Measurements from ENCODE around the gene IDH3B. TPM values are rescaled to one million over a fixed set of nuclear protein-coding genes. Genes with fewer than 3 reads are reported as not detected.

Gene IDH3B
- total RNA-seq, 8 experiments from 2014 or later: 53.1 to 119 (median 74.9) TPM

GRCh38 chr20:2652724-2653555, 11.1 kb downstream of the IDH3B start:
- Histone ChIP-seq H3K4me3 (peak overlapping the region; percentile 57 to 93 (median 82)), H3K4me1 (replicated peaks in 1 of 2) (peaks cover 8 to 12% of the 10 kb centered on the region in 2 donors), H3K27ac (peak overlapping the region; percentile 67 to 83)
- peak; percentile 21 to 74 (median 64) for ATAC-seq (replicated peaks in 6 of 8)
- 0 to 14% (median 0%) methylated on average over 2 to 6 of the region's 56 CpGs; no CpG with 5 or more reads in 3 of the 10 experiments for WGBS, 10 experiments
- in situ Hi-C loops (cut with MboI; ENCODE audit: low pct_unique_long_range_greater_than_20kb in 2 of 9, low sequenced_read_pairs in 9 of 9, unreplicated experiment in 9 of 9): no loop called here

DNA sequence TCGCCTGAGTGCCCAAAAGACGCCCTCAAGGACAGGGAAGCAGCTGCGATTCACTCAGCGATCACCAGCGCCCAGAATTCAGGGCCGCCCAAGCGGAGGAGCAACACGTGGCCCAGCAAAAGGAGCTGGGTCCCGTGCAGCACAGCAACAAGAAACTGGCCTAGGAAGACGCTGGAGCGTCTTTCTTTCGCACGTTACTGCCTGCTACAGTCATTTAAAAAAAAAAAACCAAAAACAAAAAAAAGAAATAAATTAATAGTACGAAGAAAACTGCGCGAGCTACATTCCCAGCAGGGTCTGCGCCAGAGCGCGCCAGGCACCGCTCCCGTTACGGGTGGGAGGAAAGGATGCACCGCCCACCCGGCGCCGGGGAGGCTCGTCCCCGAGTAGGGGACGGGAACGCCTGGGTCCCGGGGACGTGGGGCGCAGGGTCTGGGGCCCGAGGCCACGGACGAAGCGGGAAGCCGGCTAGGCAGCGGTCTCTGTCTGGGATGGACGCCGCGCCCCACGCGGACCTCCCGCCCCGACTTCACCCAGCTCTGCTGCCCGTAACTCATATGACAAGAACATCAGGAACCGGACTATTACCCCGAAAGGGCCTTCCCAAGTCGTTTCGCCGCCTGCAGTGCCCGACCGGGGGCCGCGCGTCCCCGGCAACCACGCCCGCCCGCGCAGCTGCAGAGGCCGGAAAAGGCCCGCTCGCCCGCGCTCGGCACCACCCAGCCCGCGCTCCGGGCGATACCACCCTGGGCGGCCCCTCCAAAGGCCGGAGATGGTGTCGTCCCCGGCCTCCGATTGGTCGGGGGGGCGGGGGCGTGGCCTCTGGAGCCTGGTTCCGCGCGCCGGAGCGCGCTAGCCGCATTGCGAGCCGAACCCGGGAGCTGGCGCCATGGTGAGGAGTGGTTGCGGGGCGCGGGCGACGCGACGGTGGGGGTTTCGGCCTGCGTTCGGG, 12.0 kb downstream of the IDH3B start, which contains the start of gene NOP56:
TSS of gene NOP56 (plus strand) at position 861 of the 952 bp plus-strand sequence. CDS start at position 890, 29 bp downstream.
- Histone ChIP-seq H3K4me1 (replicated peaks in 1 of 2) (peaks cover 8 to 12% of the 10 kb centered on the region in 2 donors), H3K4me3 (peak within 1 kb of the TSS; percentile 57 to 93 (median 82)), H3K27ac (peak within 1 kb of the TSS; percentile 67 to 87)
- WGBS, 10 experiments: 0 to 4% (median 0%) methylated on average over 3 to 29 of the region's 101 CpGs; no CpG with 5 or more reads in 1 of the 10 experiments
- in situ Hi-C loops (cut with MboI; ENCODE audit: low pct_unique_long_range_greater_than_20kb in 2 of 9, low sequenced_read_pairs in 9 of 9, unreplicated experiment in 9 of 9): no loop called here
- peak; percentile 82 to 94 (median 90) for ATAC-seq (replicated peaks in 6 of 8)

DNA sequence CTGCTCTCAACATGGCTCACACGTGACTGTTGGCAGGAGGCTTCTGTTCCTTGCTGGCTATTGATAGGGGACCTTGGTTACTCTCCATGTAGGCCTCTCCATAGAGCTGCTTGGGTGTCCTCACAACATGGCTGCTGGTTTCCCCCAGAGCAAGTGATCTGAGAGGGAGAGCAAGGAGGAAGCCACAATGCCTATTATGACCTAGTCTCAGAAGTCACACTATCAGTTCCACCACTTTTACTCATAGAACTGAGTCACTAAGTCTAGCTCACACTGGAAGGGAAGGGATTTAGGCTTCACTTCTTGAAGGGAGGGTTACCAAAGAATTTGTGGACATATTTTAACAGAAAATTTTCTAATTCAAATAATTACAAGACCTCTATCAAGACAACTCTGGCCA, 20.3 kb downstream of the IDH3B start:
- Histone ChIP-seq H3K4me3 (no peak overlapping the region), H3K27ac (no peak overlapping the region), H3K4me1 (replicated peaks in 1 of 2) (no peaks in the 10 kb centered on the region)
- in situ Hi-C loops (cut with MboI; ENCODE audit: low pct_unique_long_range_greater_than_20kb in 2 of 9, low sequenced_read_pairs in 9 of 9, unreplicated experiment in 9 of 9): loop anchor here in 3 of 9 experiments (25.0 kb wide), 2 partner anchors 106 to 131 kb away; partner anchors contain the start of genes ZNF343 (in 2 of the 3) and TMC2 (in 1 of the 3)
- ATAC-seq (replicated peaks in 6 of 8): no peak
- WGBS, 10 experiments: 57 to 100% methylated on average over 1 of the region's 1 CpG; no CpG with 5 or more reads in 8 of the 10 experiments

- Histone ChIP-seq H3K4me3 (no peak overlapping the region), H3K27ac (no peak overlapping the region), H3K4me1 (replicated peaks in 1 of 2) (no peaks in the 10 kb centered on the region)
- in situ Hi-C loops (cut with MboI; ENCODE audit: low pct_unique_long_range_greater_than_20kb in 2 of 9, low sequenced_read_pairs in 9 of 9, unreplicated experiment in 9 of 9): loop anchor here in 3 of 9 experiments (25.0 kb wide), 2 partner anchors 104 to 129 kb away; partner anchors contain the start of genes ZNF343 (in 2 of the 3) and TMC2 (in 1 of the 3)
- 20 to 100% (median 88%) methylated on average over 1 to 8 of the region's 9 CpGs; no CpG with 5 or more reads in 4 of the 10 experiments for WGBS, 10 experiments
- no peak for ATAC-seq (replicated peaks in 6 of 8)
Measured at GRCh38 chr20:2640899-2641298, 23.1 kb downstream of the IDH3B start.

GRCh38 chr20:2640260-2640659, 23.8 kb downstream of the IDH3B start:
- no peaks in the 10 kb centered on the region for H3K4me1 ChIP-seq (replicated peaks in 1 of 2)
- no peak overlapping the region for H3K27ac ChIP-seq
- WGBS, 10 experiments: 0% methylated on average over 1 of the region's 1 CpG; no CpG with 5 or more reads in 8 of the 10 experiments
- H3K4me3 ChIP-seq: no peak overlapping the region
- in situ Hi-C loops (cut with MboI; ENCODE audit: low pct_unique_long_range_greater_than_20kb in 2 of 9, low sequenced_read_pairs in 9 of 9, unreplicated experiment in 9 of 9): loop anchor here in 3 of 9 experiments (25.0 kb wide), 2 partner anchors 103 to 128 kb away; partner anchors contain the start of genes ZNF343 (in 2 of the 3) and TMC2 (in 1 of the 3)
- no peak for ATAC-seq (replicated peaks in 6 of 8)

GRCh38 chr20:2637246-2637645, 26.8 kb downstream of the IDH3B start:
- in situ Hi-C loops (cut with MboI; ENCODE audit: low pct_unique_long_range_greater_than_20kb in 2 of 9, low sequenced_read_pairs in 9 of 9, unreplicated experiment in 9 of 9): loop anchor here in 3 of 9 experiments (25.0 kb wide), 2 partner anchors 100 to 125 kb away; partner anchors contain the start of genes ZNF343 (in 2 of the 3) and TMC2 (in 1 of the 3)
- no peak overlapping the region for H3K27ac ChIP-seq
- no peaks in the 10 kb centered on the region for H3K4me1 ChIP-seq (replicated peaks in 1 of 2)
- WGBS, 10 experiments: 37 to 100% (median 75%) methylated on average over 1 to 4 of the region's 6 CpGs; no CpG with 5 or more reads in 5 of the 10 experiments
- ATAC-seq (replicated peaks in 6 of 8): no peak
- H3K4me3 ChIP-seq: no peak overlapping the region

DNA sequence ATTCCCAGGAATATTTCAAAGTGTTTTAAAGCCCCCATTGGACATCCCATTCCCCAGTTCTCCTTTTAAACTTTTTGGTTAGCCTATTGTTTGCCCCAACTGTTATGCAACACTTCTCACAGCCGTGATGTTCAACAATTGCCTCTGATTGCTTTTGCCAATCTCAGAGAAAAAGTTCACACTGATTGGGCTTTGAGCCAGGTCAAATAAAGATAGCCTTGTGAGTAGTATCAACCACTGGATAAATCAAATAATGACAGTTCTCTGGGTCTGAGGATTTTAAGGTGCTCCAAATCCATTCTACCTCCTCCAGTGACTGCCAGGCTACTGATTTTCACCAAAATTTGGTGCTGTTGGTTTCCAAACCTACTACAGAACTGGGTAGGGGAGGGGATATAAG, 30.6 kb downstream of the IDH3B start:
- in situ Hi-C loops (cut with MboI; ENCODE audit: low pct_unique_long_range_greater_than_20kb in 2 of 9, low sequenced_read_pairs in 9 of 9, unreplicated experiment in 9 of 9): loop anchor here in 3 of 9 experiments (25.0 kb wide), 2 partner anchors 96 to 121 kb away; partner anchors contain the start of genes ZNF343 (in 2 of the 3) and TMC2 (in 1 of the 3)
- Histone ChIP-seq H3K4me1 (replicated peaks in 1 of 2) (no peaks in the 10 kb centered on the region), H3K27ac (no peak overlapping the region), H3K4me3 (no peak overlapping the region)
- ATAC-seq (replicated peaks in 6 of 8): no peak
- WGBS, 10 experiments: 0% methylated on average over 1 of the region's 1 CpG; no CpG with 5 or more reads in 5 of the 10 experiments

GRCh38 chr20:2631228-2631627, 32.8 kb downstream of the IDH3B start:
- 0 to 10% (median 0%) methylated on average over 1 of the region's 1 CpG; no CpG with 5 or more reads in 2 of the 10 experiments for WGBS, 10 experiments

GRCh38 chr20:2626853-2627541, 37.0 kb downstream of the IDH3B start:
- WGBS, 10 experiments: 0 to 92% (median 60%) methylated on average over 1 to 8 of the region's 9 CpGs
- H3K4me1 ChIP-seq (replicated peaks in 1 of 2): no peaks in the 10 kb centered on the region
- in situ Hi-C loops (cut with MboI; ENCODE audit: low pct_unique_long_range_greater_than_20kb in 2 of 9, low sequenced_read_pairs in 9 of 9, unreplicated experiment in 9 of 9): loop anchor here in 3 of 9 experiments (25.0 kb wide), 2 partner anchors 90 to 115 kb away; partner anchors contain the start of genes ZNF343 (in 2 of the 3) and TMC2 (in 1 of the 3)
- ATAC-seq (replicated peaks in 6 of 8): peak in 3 of 8 experiments; percentile 54 to 96 (median 72)
- no peak overlapping the region for H3K4me3 ChIP-seq
- H3K27ac ChIP-seq: no peak overlapping the region

More at GRCh38 chr20:2631228-2631627, 32.8 kb downstream of the IDH3B start:
- Histone ChIP-seq H3K4me1 (replicated peaks in 1 of 2) (no peaks in the 10 kb centered on the region), H3K27ac (no peak overlapping the region), H3K4me3 (no peak overlapping the region)
- in situ Hi-C loops (cut with MboI; ENCODE audit: low pct_unique_long_range_greater_than_20kb in 2 of 9, low sequenced_read_pairs in 9 of 9, unreplicated experiment in 9 of 9): loop anchor here in 3 of 9 experiments (25.0 kb wide), 2 partner anchors 94 to 119 kb away; partner anchors contain the start of genes ZNF343 (in 2 of the 3) and TMC2 (in 1 of the 3)
- peak in 2 of 8 experiments; percentile 30 to 44 for ATAC-seq (replicated peaks in 6 of 8)

- ATAC-seq (replicated peaks in 6 of 8): no peak
- Histone ChIP-seq H3K27ac (no peak overlapping the region), H3K4me3 (no peak overlapping the region), H3K4me1 (replicated peaks in 1 of 2) (no peaks in the 10 kb centered on the region)
- in situ Hi-C loops (cut with MboI; ENCODE audit: low pct_unique_long_range_greater_than_20kb in 2 of 9, low sequenced_read_pairs in 9 of 9, unreplicated experiment in 9 of 9): loop anchor here in 3 of 9 experiments (25.0 kb wide), 2 partner anchors 88 to 113 kb away; partner anchors contain the start of genes ZNF343 (in 2 of the 3) and TMC2 (in 1 of the 3)
- 0 to 94% (median 40%) methylated on average over 1 to 2 of the region's 2 CpGs; no CpG with 5 or more reads in 1 of the 10 experiments for WGBS, 10 experiments
Measured at GRCh38 chr20:2625062-2625461, 39.0 kb downstream of the IDH3B start.

DNA sequence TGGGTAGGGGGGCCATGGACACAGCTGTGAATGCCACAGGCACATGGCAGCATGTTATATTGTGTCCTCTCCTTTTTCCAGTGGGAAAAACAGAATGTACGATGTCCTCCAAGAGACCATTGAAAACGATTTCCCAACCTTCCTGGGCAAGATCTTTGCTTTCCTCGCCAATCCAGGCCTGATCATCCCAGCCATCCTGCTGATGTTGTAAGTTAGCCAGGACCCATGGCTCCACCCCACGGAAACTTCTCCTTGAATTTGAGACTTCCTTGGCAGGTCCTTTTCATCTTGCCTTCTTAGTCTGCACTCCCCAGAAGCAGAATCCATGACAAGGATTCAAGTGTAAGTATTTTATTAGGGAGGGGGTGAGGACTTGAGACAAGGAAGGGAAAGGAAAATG, 39.8 kb downstream of the IDH3B start:
- no peak for ATAC-seq (replicated peaks in 6 of 8)
- in situ Hi-C loops (cut with MboI; ENCODE audit: low pct_unique_long_range_greater_than_20kb in 2 of 9, low sequenced_read_pairs in 9 of 9, unreplicated experiment in 9 of 9): no loop called here
- no peak overlapping the region for H3K4me3 ChIP-seq
- no peak overlapping the region for H3K27ac ChIP-seq
- no peaks in the 10 kb centered on the region for H3K4me1 ChIP-seq (replicated peaks in 1 of 2)
- 0 to 100% (median 67%) methylated on average over 1 to 4 of the region's 4 CpGs; no CpG with 5 or more reads in 3 of the 10 experiments for WGBS, 10 experiments

Data from motor neuron (in vitro differentiated cells).